ENCODE results near the gene THG1L. TPM values are rescaled to one million over a fixed set of nuclear protein-coding genes. Genes with fewer than 3 reads are reported as not detected.

Gene THG1L
- total RNA-seq, 1 experiment from 2014 or later: 12.9 TPM

- Histone ChIP-seq H2BK20ac (ENCODE audit: low read depth, low read length, poor library complexity, severe bottlenecking) (no peak overlapping the region), H3K23me2 (ENCODE audit: insufficient read length, low read depth, low read length, poor library complexity, severe bottlenecking) (no peaks in the 10 kb centered on the region), H2AFZ (ENCODE audit: low read length) (no peak overlapping the region), H4K20me1 (ENCODE audit: control insufficient read depth, insufficient read depth, insufficient read length) (no peaks in the 10 kb centered on the region), H3K4me2 (ENCODE audit: insufficient read depth, insufficient read length, low read length) (no peak overlapping the region), H3K27ac (ENCODE audit: insufficient read length, low read depth, low read length) (no peak overlapping the region), H2BK15ac (ENCODE audit: low read depth, low read length) (no peak overlapping the region), H2BK5ac (ENCODE audit: insufficient read length, low read length) (no peak overlapping the region), H2AK5ac (ENCODE audit: insufficient read length, low read length) (no peak overlapping the region), H2BK120ac (ENCODE audit: low read depth, low read length, poor library complexity, severe bottlenecking) (no peak overlapping the region), H4K8ac (replicated peaks; ENCODE audit: insufficient read length, low read depth, low read length) (no peak overlapping the region), H3K4me1 (ENCODE audit: insufficient read depth, low read length) (no peaks in the 10 kb centered on the region; the same call in 1 of the 2 replicates), H3K18ac (ENCODE audit: insufficient read length, low read depth, low read length) (no peak overlapping the region), H2BK12ac (ENCODE audit: insufficient read length, low read depth, low read length) (no peak overlapping the region), H3K23ac (ENCODE audit: insufficient read length, low read depth, low read length) (no peak overlapping the region), H4K91ac (ENCODE audit: insufficient read length, low read depth, low read length) (no peak overlapping the region), H3T11ph (ENCODE audit: low read length) (no peak overlapping the region), H3K79me1 (ENCODE audit: insufficient read depth, low read depth, low read length, poor library complexity, severe bottlenecking) (no peaks in the 10 kb centered on the region), H3K9ac (ENCODE audit: extremely low read depth, insufficient read length, low read length) (no peak overlapping the region), H3K27me3 (ENCODE audit: insufficient read depth, low read length) (no peaks in the 10 kb centered on the region), H3K14ac (ENCODE audit: insufficient read depth, low read length) (no peak overlapping the region), H3K9me3 (ENCODE audit: control insufficient read depth, low read depth, low read length) (no peaks in the 10 kb centered on the region), H3K4ac (ENCODE audit: low read depth, low read length) (no peak overlapping the region), H3K56ac (ENCODE audit: insufficient read length, low read depth, low read length) (no peak overlapping the region), H3K79me2 (ENCODE audit: insufficient read depth, low read length) (no peaks in the 10 kb centered on the region), H4K5ac (ENCODE audit: insufficient read length, low read depth, low read length) (no peak overlapping the region)
- no peaks in the 10 kb centered on the region for H3K9me3 Mint-ChIP-seq
- no CpG with 5 or more reads among the region's 6 CpGs for WGBS (ENCODE audit: extremely low coverage, insufficient read length, low lambda C conversion rate)
- no peak for DNase-seq
- no peak for TF ChIP-seq CTCF (conservative IDR thresholded peaks at IDR 0.05)
- H3K4me3 Mint-ChIP-seq: no peak overlapping the region
- H3K27me3 Mint-ChIP-seq (ENCODE audit: low read depth): no peaks in the 10 kb centered on the region; the same call in 1 of the 2 replicates
- no peak overlapping the region for H3K27ac Mint-ChIP-seq
- peaks cover 6% of the 10 kb centered on the region in 2 experiments for H3K4me1 Mint-ChIP-seq
- H3K36me3 Mint-ChIP-seq (ENCODE audit: insufficient read depth in 1 of 3, low read depth in 3 of 3): no peaks in the 10 kb centered on the region
Measured at GRCh38 chr5:157779221-157779620, 48.0 kb downstream of the THG1L start.
